ENCODE results near the gene CLN3. TPM values are rescaled to one million over a fixed set of nuclear protein-coding genes. Genes with fewer than 3 reads are reported as not detected.
"Not testable (repeated sequence)": the region's sequence is repeated elsewhere in the genome, so short reads cannot be mapped to it uniquely, and the experiment has no call there.

The CLN3 gene
- total RNA-seq, 1 experiment from 2014 or later = 27.0 TPM

GRCh38 chr16:28494121-28494851 lies 2.4 kb upstream of the CLN3 start, which contains the start of gene APOBR:
TSS of gene APOBR (plus strand) at chr16:28494643. CDS start at chr16:28494682, 39 bp downstream.
- no peak for DNase-seq (ENCODE audit: low spot score)

- DNase-seq (ENCODE audit: low spot score) = no peak
These were observed 637 bp upstream of the CLN3 start for GRCh38 chr16:28492511-28492910.

GRCh38 chr16:28491230-28491969 lies 474 bp downstream of the CLN3 start:
- DNase-seq (ENCODE audit: low spot score) = no peak

DNA sequence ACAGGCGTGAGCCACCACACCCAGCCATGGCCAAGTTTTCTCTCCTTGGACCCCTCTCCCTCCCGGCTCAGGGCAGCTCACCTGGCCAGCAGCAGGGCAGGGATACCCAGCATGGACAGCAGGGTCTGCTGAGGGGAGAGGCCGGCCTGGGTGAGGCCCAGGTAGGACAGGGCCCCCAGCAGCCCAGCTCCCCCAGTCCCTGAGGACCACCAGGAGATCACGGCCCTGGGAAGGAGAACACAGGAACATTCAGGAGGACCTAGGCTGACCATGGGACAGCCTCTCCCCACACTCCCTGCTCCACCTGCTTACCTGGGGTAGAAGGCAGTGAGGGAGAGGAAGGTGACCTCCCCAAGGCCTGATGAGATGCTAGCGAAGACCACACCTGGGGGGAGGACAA lies 5.6 kb downstream of the CLN3 start:
- no peak for DNase-seq (ENCODE audit: low spot score)

DNA sequence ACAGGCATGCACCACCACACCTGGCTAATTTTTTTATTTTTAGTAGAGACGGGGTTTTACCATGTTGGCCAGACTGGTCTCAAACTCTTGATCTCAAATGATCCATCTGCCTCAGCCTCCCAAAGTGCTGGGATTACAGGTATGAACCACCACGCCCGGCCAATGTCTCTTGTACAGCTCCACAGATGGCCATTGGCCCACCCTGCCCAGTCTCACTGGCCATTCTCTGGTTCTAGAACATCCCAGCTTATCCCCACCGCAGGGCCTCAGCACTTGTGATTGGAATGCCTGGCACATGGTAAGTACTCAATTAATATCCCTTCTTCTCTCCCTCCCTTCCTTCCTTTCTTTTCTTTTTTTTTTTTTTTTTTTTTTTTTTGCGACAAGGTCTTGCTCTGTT lies 8.5 kb downstream of the CLN3 start:
- DNase-seq (ENCODE audit: low spot score) = not testable (repeated sequence)

DNA sequence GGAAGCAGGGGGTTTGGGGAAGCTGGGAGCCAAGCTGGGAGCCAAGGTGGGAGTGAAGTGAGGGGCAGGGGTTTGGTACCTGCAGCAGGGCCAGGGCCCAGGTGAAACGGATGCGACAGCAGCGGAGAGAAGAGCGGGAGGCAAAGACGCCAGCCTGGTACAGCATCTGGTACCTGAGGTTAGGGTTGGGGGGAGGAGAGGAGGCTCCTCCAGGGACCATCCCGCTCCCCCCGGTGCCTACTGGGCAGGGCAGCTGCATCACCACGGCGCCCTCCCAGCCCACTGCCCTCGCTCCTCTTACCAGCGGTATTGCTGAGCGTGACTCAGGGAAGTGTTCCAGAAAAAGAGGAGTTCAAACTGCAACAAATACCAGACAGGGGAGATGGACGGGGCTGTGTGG lies 9.8 kb downstream of the CLN3 start:
- DNase-seq (ENCODE audit: low spot score) = no peak

- DNase-seq (ENCODE audit: low spot score) = no peak
These were observed 13.2 kb downstream of the CLN3 start for GRCh38 chr16:28478506-28479180.

- no peak for DNase-seq (ENCODE audit: low spot score)
These were observed 14.5 kb downstream of the CLN3 start for GRCh38 chr16:28477311-28477920.

DNA sequence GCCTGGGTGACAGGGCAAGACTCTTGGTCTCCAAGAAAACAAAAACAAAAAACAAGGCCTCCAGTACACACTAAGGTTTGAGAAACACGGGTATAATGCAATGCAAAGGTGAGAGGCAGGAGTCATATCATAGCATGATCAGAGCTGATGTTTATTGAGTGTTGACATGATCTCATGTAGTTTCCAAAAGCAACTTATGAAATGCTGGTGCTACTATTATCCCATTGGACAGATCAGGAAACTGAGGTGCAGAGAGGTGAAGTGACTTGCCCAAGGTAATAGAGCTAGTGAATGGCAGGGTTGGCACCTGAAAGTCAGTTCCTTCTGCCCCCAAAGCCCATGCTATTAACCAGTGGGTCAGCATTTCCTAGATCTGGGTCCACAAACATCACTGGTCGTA lies 16.7 kb downstream of the CLN3 start:
- no peak for DNase-seq (ENCODE audit: low spot score)

GRCh38 chr16:28473714-28474265 lies 18.1 kb downstream of the CLN3 start:
- DNase-seq (ENCODE audit: low spot score) = peak; percentile 14

GRCh38 chr16:28447081-28447480 lies 44.8 kb downstream of the CLN3 start:
- DNase-seq (ENCODE audit: low spot score) = not testable (repeated sequence)

GRCh38 chr16:28446388-28446787 lies 45.5 kb downstream of the CLN3 start:
- DNase-seq (ENCODE audit: low spot score) = not testable (repeated sequence)

DNA sequence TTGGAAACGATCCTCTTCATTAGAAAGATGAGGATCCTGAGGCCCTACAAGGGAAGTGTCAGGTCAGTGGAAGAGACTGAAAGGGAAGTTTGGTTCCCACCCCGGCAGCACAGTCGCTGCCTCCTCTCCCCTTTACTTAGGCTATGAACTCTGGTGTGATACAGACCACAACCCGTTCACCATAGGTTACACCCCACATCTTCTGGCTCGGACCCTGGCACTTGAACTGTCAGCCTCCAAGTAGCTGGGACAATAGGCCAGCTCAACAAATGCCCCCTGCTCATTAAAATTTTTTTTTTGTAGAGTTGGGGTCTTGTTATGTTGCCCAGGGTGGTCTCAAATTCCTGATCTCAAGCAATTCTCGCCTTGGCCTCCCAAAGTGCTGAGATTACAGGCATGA lies 47.9 kb downstream of the CLN3 start:
- not testable (repeated sequence) for DNase-seq (ENCODE audit: low spot score)

DNA sequence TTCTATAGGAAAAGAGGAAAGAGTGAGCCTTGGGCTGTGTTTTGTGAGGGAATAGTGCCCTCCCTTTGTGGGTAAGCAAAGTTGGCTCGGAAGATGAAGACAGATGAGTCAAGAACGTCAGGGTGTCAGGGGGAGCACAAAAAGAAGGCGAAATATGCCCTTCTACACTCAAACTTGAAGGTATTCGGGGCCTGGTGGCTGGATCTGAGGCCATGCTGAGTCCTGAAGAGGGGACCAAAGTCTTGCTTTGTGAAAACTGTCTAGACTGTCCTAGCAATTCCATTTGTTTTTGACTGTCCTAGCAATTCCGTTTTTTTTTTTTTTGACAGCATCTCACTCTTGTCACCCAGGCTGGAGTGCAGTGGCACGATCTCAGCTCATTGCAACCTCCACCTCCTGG lies 53.0 kb downstream of the CLN3 start:
- not testable (repeated sequence) for DNase-seq (ENCODE audit: low spot score)

DNA sequence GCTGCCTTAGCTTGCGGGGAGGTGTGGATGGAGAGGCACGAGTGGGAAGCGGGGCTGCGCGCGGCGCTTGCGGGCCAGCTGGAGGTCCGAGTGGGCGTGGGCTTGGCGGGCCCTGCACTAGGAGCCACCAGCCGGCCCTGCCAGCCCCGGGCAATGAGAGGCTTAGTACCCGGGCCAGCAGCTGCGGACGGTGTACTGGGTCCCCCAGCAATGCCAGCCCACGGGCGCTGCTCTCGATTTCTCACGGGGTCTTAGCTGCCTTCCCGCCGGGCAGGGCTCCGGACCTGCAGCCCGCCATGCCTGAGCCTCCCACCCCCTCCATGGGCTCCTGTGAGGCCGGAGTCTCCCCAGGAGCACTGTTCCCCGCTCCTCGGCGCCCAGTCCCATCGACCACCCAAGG lies 56.5 kb downstream of the CLN3 start:
- DNase-seq (ENCODE audit: low spot score) = not testable (repeated sequence)

Other genes with a start within 250 kb of the CLN3 start
- gene SBK1, start 199.5 kb downstream of the CLN3 start, total RNA-seq (2014; rRNA removed; shearing (Covaris generic)) = 0.45 and 0.48 TPM in 2 replicates
- 1.2 TPM in 1 of 2 replicates, not detected in the other for gene NPIPB6, start 128.6 kb downstream of the CLN3 start, total RNA-seq (2014; rRNA removed; shearing (Covaris generic))
- gene EIF3CL, start 88.2 kb downstream of the CLN3 start, total RNA-seq (2014; rRNA removed; shearing (Covaris generic)) = 28.3 and 70.4 TPM in 2 replicates
- gene NPIPB7, start 19.7 kb downstream of the CLN3 start, total RNA-seq (2014; rRNA removed; shearing (Covaris generic)) = not detected in 2 replicates
- not detected in 2 replicates for gene APOBR, start 2.6 kb upstream of the CLN3 start, total RNA-seq (2014; rRNA removed; shearing (Covaris generic))
- gene IL27, start 14.8 kb upstream of the CLN3 start, total RNA-seq (2014; rRNA removed; shearing (Covaris generic)) = not detected in 2 replicates
- 12.8 and 72.5 TPM in 2 replicates for gene NUPR1, start 46.9 kb upstream of the CLN3 start, total RNA-seq (2014; rRNA removed; shearing (Covaris generic))
- 24.3 and 26.7 TPM in 2 replicates for gene SGF29, start 61.8 kb upstream of the CLN3 start, total RNA-seq (2014; rRNA removed; shearing (Covaris generic))
- gene SULT1A2, start 105.0 kb upstream of the CLN3 start, total RNA-seq (2014; rRNA removed; shearing (Covaris generic)) = 0.17 and 0.21 TPM in 2 replicates
- 94.4 and 111 TPM in 2 replicates for gene SULT1A1, start 118.0 kb upstream of the CLN3 start, total RNA-seq (2014; rRNA removed; shearing (Covaris generic))
- gene NPIPB8, start 146.0 kb upstream of the CLN3 start, total RNA-seq (2014; rRNA removed; shearing (Covaris generic)) = 0.14 TPM in 1 of 2 replicates, not detected in the other
- 84.7 and 109 TPM in 2 replicates for gene EIF3C, start 219.4 kb upstream of the CLN3 start, total RNA-seq (2014; rRNA removed; shearing (Covaris generic))